HT-29 (cell line): ENCODE data around the gene R3HDML. TPM values are rescaled to one million over a fixed set of nuclear protein-coding genes. Genes with fewer than 3 reads are reported as not detected.

Source experiments
- DNase-seq: peaks from one replicate; pipeline ENCODE4 v3.0.0-alpha.2; 2015; ENCODE audit warnings: low spot score
- total RNA-seq: library from RNA; depleted of rRNA; stranded (reverse); fragments of >200 nt; shearing (Covaris generic); gene quantifications from 2 replicates; pipeline ENCODE4 v1.2.3, GENCODE V29; 2014

Gene R3HDML
- total RNA-seq, 1 experiment from 2014 or later, result not detected

GRCh38 chr20:44362466-44362940 is 25.7 kb downstream of the R3HDML start:
- no peak for DNase-seq

DNA sequence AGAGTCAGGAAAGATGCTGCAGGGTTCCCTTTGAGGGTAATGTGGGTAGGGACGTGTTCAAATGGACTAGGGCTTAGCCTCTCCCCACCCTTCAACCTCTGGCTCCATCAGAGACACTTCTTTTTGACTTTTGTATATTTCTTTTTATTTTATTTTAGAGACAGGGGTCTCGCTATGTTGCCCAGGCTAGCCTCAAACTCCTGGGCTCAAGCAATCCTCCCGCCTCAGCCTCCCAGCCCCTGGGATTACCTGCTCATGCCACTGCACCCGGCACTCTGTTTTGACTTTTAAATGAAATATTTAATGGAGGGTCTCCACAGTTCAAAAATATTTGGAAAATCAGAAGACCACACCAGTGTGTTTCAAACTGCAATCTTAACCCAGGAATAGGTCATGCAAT is 27.2 kb downstream of the R3HDML start:
- no peak for DNase-seq

GRCh38 chr20:44364780-44365179 is 27.9 kb downstream of the R3HDML start:
- DNase-seq, result no peak

- DNase-seq, result no peak
Observed at GRCh38 chr20:44367746-44368145, 30.9 kb downstream of the R3HDML start.

GRCh38 chr20:44370639-44371218 is 33.9 kb downstream of the R3HDML start:
- peak; percentile 73 for DNase-seq

GRCh38 chr20:44382641-44383040 is 45.8 kb downstream of the R3HDML start:
- no peak for DNase-seq

DNA sequence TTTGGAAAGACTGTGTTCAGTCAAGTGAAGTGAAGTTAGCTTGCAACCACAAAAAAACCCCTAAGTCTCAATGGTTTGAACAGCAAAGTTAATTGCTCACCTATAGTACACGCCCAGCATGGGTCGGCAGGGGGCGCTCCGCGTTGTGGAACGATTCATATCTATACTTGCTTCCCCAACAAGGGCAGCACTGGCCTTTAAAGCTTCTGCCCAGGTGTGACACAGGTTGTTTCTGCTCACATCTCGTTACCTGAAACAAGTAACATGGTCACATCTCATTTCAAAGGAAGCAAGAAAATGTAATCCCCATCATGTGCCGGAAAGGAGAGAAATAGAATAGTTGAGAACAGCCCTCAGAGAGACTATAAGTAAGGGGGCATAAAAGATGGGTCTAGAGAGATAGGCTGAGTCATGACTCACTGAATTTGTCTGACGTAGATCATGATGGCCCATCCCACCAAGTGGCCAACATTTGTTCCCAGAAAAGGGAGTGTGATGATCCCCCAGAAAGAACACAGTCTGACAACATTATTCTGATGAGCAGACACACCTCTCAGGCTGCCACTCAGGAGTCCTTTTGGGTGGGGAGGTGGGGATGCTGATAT is 47.7 kb downstream of the R3HDML start:
- peak; percentile 93 for DNase-seq

DNA sequence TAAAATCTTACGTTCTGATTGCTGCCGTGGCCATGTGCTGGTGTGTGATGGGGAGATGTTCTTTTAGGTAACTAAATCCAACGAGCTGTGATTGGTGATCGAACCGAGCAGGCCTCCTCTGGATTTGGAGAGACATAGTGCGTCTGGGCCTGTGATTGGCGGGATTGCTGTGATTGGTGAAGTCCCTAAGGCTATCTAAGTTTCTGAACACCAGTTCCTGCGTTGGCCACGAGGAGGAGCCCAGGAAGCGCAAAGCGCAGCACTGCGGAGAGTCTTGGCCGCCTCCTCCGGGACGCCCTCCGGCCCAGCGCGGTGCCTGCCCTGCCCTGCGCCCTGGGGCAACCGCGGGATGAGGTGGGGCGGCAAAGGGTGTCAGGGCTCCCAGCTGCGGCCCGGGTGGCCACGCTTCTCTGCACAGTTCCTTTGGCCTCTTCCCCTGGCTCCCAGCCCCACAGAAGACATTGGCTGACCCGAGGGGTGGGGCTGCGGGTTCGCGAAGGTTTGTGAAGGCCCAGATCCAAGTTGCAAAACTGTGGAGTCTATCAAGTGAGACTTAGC is 51.7 kb downstream of the R3HDML start:
- DNase-seq, result peak; percentile 88

GRCh38 chr20:44389871-44390270 is 53.0 kb downstream of the R3HDML start:
- no peak for DNase-seq

GRCh38 chr20:44390280-44390679 is 53.4 kb downstream of the R3HDML start:
- no peak for DNase-seq

- no peak for DNase-seq
Observed at GRCh38 chr20:44392088-44392775, 55.4 kb downstream of the R3HDML start.

DNA sequence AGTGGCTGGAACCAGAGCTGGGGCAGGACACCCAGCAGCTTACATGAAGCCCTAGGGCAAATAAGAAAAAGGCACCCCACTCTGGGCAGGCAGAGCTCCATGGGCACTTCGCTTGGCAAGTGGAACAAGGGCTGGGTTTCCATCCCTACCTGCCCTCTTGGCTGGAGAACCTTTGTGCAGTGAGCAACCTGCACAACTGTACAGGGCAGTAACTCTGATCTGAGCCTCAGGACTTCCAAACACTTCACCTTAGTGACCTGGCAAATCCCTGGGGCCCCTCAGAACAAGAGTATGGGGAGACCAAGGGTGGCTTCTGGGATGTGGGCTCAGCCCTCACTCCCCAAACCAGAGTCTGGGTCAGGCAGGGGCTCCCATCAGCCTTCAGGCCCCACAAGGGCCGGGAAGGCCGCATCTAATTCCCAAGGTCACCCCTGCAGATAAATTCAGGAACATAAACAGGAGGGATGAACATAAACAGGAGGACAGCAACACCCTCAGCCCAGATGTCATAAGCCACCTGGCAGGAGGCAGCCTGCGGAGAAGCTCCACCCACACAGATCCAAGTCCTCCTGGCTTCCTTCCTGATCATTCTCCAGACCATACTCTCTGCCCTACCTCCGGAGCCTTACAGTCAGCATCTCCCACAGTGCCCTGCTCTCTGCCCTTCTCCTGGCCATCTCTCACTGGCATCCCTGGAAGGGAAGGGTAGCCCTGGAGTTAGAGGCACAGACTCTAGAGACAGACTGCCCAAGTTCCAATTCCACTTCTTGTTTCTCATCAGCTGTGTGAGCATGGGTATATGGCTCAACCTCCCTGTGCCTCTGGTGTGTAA is 56.1 kb downstream of the R3HDML start:
- DNase-seq, result peak; percentile 44

DNA sequence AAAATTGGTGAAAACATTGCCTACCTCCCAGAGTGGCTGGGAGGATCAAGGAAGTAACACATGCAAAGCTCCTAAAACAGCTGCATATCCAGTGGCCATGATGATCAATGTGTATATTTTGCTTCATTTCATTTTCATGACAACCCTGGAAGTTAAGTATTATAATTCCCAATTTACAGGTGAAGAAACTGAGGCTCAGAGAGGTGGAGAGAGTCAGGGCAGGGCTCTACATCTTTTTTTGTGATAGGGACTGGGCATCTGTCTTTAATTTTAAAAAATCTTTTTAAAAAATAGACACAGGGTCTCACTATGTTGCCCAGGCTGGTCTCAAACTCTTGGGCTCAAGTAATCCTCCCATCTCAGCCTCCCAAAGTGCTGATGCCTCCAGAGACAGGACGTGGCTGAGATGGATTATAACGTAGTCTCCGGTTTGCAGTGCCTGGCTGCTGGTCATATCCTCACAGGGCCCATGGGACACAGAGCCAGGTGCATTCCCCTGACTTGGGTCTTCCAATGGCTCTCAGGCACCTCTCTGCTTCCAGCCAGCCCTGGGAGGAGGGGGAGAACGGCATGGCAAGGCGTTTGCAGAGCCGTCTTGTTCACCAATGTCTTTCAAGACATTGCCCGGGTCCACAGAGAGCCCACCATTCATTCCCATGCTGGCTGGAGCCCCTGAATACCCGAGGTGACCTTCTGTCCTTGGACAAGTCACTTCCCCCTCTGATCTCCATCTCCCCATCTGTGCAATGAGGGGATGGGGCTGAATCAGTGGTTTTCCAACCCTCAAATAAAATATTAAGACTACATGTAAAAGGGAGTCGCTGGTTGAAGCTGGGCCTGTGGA is 57.0 kb downstream of the R3HDML start:
- DNase-seq, result no peak

DNA sequence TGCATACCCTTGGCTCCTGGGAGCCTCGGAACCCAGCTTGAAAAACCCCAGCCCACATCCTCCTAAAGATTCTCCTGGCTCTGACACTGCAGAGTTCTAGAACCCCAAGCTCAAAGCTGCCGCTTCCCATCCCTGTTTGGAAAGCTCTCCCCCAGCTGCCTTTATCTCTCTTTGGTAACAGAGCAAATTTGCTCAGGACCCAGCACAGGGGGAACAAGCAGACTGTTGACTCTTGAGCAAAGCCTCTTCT is 57.5 kb downstream of the R3HDML start:
- DNase-seq, result no peak

- no peak for DNase-seq
Observed at GRCh38 chr20:44394702-44395460, 58.0 kb downstream of the R3HDML start.

DNA sequence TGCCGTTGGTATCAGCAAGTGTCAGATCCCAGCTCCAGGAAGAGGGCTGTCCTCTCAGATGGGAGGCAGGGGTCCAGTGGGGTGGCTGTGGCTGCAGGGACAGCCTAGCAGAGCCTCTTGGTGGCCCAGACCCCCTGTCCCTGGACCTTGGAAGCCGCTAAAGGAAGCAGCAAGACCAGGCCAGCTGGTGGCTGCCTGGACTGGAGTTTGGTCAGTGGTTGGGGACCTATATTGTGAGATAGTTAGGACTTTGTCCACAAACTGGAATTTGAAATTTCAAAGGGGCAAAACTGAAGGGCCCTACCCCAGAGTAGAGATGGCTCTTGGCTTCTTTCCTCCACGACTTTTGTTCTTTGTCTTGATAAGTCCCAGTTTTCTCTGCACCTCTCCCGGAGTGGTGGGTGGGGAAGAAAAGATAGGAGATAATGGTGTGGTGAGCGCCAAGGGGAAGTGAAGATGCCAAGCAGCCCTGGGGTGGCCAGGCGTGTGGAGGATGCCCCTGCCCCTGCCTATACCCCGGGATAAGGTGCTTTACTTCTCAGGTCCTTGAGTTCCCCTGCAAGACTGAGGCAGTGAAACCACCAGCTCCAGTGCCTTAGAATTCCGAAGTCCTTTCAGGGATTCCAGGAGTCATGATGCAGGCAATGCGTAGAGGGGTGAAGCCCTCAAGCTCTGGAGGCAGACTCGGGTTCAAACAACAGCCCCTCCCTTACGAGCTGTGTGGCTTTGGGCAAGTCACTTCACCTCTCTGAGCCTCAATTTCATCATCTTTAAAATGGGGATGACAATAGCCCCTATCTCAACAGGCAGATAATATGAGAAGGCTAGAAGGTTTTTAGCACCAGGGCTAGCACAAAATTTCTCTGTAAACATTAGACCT is 58.9 kb downstream of the R3HDML start:
- no peak for DNase-seq

- no peak for DNase-seq
Observed at GRCh38 chr20:44396369-44397130, 59.7 kb downstream of the R3HDML start.

DNA sequence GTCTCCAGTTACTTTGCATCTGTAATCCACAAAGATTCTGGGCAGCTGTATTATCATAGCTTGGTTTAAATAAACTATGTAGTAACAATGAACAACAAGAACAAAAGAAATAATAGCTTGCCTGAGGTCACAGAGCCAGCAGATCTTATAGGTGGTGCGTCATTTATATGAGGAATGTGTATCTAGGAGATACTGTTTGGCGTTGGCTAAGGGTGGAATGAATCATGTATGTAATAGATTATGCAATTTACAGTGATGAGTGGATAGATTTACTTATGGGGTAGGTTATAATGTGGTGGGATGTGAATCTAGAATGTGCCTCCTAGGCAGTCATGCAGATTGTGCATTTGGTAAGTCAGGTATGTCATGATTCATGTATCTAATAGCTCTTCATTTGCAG is 61.5 kb downstream of the R3HDML start:
- DNase-seq, result no peak

DNA sequence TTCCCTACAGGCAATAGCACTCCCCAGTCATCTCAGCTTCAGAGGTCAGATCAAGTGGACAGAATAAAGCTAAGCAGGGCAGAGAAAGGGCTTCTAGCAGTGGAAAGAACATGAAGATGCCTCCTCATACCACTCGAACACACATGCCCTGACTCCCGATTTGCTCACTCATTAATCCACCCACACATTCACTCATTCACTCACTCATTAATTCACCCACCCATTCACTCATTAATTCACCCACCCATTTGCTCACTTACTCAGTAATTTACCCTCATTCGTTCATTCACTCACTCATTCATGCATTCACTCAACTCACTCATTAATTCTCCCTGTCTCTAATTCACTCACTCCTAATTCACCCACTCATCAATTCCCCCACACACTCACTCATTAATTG is 62.6 kb downstream of the R3HDML start:
- no peak for DNase-seq
